Measurements from ENCODE around the gene SAMD3.
"Not testable (repeated sequence)": the region's sequence is repeated elsewhere in the genome, so short reads cannot be mapped to it uniquely, and the experiment has no call there.

SAMD3 gene

DNA sequence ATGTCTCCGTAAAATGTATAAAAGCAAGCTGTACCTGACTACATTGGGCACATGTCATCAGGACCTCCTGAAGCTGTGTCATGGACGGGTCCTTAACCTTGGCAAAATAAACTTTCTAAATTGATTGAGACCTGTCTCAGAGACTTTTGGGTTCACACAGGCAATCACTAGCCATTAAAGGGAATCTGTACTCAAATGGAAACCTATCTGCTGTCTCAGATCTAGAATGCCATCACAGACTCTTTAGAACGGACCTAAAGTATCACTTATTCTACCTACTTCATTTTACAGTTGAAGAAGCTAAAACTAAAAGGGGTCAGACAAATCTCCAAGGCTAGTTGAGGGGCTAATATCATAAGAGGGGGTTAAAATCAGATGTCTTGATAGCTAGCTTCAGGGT lies 11.1 kb downstream of the SAMD3 start:
- no peak for DNase-seq (ENCODE audit: low read depth)

DNA sequence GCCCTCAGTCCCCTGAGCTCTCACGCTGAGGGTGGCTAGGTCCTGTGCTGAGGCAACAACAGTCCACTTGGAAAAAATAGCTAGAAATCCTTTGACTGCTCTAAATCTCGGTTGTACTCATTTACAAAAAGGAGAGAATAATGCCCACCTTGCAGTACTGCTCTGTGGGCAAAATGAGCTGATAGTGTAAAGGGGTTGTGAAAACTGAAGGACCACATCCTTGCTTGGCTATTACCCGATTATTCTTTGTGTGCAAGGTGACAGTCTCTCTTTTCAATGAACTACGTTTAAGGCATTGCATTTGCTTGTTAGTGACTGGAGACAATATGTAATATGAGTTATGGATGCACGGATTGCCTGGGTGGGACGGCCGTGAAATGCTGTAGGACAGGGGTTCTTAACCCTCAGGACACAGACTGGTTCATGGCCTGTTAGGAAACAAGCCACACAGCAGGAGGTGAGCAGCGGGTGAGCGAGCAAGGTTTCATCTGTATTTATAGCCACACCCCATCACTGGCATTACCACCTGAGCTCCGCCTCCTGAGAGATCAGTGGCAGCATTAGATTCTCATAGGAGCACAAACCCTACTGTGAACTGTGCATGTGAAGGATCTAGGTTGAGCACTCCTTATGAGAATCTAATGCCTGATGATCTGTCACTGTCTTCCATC lies 14.6 kb downstream of the SAMD3 start:
- DNase-seq (ENCODE audit: low read depth), result no peak

DNA sequence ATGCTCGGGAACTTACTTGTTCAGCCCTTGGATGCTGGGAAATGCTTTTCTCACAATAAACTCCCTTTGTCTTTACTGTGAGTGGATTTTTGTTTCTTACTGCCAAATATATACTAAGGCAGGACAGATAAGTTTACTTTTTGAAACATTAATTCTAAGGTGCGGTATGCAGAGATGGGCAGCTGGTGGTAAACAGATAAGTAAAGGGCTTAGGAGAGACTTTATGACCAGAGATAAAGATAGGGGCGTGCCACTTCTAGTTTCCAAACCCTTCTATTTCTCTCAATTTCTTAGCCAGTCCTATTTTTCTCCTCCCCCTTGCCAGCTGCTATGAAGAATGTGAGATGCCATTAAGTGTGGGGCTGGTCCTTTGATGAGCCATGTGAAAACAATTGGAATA lies 16.3 kb downstream of the SAMD3 start:
- DNase-seq (ENCODE audit: low read depth), result no peak

DNA sequence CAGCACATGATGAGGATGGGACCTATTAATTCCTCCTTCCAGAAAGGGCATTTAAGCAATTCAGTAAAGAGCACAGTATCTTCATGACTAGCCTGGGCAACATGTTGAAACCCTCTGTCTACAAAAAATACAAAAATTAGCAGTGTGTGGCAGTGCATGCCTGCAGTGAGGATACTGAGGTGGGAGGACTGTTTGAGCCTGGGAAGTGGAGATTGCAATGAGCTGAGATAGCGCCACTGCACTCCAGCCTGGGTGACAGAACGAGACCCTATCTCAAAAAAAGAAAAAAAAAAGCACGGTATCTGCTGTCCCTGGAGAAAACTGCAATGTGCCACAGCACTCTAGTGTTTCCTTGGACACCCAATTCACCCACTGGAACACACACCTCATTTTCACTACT lies 18.4 kb downstream of the SAMD3 start:
- no peak for DNase-seq (ENCODE audit: low read depth)

DNA sequence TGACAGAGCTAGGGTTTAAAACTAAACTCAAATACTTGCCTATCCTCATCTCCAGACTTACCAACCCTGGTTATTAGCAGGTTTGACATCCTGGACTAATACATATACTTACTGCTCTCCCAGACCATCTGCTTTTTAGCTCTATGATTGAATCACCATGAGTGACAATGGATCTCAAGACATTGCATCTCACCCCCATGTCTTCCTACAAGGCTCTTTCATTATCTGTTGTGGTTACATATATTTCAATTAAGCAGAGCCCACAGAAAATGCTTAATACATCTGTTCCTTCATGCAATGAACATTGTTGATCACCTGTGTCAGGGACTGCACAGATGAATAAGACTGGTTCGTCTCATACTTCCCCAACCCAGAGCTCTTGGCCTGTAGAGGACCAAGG lies 19.4 kb downstream of the SAMD3 start:
- DNase-seq (ENCODE audit: low read depth), result no peak

DNA sequence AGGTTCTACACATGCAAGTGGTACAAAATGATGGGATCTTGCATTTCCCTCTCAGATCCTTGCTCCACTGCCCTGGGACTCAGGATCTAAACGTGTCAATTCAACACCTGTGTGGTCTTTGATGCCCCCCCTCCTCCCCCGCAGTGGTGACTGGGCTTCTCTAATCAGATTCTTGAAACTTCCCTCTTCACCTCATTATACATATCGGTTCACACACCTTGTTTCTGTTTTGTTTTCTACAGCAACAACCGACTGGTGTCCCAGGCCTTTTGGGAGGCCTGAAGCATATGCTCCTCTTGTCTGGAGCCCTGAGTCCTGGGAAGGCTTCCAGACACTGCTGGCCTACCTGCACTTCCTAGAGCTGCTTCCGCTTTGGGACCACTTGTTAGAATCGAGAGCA lies 20.0 kb downstream of the SAMD3 start:
- no peak for DNase-seq (ENCODE audit: low read depth)

DNA sequence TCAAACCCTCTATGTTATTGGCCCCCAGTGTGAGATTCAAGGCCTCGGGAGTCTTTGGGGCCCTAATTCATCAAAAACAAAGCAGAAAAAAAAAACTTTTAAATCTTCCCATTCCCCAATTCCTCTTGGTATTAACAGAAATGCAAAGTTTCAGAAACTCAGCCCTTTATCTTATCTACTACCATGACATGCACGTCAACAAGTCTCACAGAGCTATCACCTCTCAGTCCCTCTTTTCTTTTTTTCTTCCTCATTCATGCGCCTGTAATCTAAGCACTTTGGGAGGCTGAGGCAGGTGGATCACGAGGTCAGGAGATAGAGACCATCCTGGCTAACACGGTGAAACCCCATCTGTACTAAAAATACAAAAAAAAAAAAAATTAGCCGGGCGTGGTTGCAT lies 22.7 kb downstream of the SAMD3 start:
- no peak for DNase-seq (ENCODE audit: low read depth)

DNA sequence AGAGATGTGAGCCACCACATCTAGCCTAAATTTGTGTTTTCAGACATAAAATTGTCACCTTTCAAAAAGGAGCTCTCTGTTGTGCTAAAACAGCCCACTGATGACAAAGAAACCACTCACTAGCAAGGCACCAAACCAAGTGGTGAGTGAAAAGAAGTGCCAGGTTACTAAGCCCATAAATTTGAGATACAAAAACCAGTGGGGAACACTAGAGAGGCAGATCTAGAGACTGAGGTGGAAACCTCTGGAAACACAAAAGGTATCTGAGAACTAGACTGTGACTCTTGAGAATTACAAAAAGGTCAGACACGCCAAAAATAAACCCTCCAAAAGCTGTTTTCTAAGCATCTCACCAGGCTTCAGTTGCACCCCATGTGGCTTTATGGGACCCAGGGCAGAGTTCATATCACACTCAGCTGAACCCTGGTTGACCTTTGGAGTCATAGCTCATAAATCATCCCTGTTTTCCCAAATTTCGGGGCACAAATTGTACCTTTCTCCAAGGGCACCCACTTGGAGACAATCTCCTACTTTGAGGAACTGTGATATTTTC lies 24.2 kb downstream of the SAMD3 start:
- no peak for DNase-seq (ENCODE audit: low read depth)

DNA sequence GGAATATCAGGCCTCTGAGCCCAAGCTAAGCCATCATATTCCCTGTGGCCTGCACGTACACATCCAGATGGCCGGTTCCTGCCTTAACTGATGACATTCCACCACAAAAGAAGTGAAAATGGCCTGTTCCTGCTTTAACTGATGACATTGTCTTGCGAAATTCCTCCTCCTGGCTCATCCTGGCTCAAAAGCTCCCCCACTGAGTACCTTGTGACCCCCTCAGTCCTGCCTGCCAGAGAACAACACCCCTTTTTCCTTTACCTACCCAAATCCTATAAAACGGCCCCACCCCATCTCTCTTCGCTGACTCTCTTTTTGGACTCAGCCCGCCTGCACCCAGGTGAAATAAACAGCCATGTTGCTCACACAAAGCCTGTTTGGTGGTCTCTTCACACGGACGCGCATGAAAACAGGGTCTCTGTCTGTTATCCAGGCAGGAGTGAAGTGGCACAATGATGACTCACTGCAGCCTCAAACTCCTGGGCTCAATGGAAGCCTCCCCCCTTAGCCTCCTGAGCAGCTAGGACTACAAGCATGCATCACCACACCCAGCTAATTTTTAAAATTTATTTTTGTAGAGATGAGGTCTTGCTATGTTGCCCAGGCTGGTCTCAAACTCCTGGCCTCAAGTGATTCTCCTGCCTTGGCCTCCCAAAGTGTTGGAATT lies 24.8 kb downstream of the SAMD3 start:
- DNase-seq (ENCODE audit: low read depth), result not testable (repeated sequence)

DNA sequence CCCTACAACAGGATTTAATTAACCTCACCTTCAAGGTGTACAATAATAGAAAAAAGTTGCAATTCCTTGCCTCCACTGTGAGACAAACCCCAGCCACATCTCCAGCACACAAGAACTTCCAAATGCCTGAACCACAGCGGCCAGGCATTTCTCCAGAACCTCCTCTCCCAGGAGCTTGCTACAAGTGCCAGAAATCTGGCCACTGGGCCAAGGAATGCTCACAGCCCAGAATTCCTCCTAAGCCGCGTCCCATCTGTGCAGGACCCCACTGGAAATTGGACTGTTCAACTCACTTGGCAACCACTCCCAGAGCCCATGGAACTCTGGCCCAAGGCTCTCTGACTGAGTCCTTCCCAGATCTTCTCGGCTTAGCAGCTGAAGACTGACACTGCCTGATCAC lies 28.3 kb downstream of the SAMD3 start:
- DNase-seq (ENCODE audit: low read depth), result peak; percentile 30

DNA sequence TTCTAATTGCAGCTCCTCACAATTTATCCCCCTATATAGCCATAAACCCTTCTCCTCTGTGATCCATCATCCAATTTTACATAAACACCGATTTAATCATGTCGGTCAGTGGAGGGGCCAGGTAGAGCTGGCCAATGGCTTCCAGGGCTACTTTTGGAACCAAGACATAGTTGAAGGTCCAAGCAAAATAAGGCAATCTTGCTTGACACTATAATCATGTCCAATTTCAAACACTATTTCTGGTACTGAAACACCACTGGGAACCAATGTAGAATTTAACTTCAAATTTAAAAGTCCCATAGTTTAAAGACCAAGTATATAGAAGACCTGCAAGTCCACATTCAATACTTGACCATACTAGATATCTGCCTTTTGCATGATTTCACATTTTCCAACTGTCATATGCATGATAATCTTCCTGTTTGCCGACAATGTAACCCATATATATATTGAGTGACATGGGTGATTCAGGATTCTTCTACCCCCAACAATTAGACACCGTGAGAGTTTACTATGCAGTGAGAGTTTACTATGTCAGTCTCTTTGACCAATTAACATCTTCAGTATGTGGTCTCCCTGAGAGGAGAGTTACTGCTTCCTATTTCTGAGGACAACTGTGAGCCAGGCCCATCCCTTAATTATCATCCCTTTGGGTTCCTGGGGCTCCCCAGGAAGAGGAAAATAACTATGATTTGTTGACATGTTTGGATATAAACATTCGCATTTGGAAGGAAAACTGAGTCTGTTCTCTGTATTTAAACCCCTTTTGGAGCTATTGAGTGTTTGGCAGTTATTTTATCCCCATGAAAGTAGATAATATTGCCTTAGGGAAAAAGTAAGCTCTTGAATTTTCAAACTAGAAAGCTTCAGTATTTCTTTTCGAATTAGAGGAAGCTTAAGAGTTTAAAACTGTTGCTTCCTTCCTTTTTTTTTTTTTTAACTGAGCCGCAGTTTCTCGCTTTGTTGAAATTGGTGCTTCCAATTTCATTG lies 31.8 kb downstream of the SAMD3 start:
- no peak for DNase-seq (ENCODE audit: low read depth)

DNA sequence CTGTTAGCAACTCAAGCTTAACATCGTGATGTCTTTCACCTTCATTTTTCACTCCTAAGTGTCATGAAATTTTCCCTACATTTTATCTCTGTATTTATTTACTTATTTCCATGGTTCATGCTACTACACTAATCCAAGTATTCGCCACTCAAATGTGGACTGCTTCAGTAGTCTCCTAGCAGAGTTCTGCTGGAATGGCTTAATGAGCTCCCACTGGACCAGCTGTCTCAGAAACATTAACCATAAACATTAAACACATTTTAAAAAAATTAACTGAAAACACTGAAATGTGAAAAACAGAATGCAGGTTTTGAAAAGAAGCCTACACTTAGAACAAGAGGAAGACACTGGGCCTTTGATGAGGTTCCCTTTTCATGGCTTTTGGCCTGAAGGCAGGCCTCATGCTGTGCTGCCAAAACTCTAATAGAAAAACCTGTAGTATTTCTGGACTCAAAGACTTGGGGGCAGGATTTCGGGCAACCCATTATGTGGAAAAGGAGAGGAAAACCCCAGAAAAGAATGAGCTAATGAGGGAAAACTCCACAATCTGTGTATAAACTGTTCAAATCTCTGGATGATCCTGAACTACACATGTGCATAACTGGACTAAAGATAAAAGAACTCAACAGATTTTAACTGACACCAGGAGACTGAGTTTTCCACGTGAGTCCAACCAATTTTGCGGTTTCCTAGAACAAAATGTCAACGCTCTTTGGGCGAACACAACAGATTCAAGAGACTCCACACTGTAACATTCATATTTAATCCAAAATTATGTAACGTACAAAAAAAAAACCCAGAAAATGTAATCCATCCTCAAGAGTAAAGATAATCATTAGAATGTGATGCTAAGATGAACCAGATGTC lies 33.0 kb downstream of the SAMD3 start:
- DNase-seq (ENCODE audit: low read depth), result no peak

DNA sequence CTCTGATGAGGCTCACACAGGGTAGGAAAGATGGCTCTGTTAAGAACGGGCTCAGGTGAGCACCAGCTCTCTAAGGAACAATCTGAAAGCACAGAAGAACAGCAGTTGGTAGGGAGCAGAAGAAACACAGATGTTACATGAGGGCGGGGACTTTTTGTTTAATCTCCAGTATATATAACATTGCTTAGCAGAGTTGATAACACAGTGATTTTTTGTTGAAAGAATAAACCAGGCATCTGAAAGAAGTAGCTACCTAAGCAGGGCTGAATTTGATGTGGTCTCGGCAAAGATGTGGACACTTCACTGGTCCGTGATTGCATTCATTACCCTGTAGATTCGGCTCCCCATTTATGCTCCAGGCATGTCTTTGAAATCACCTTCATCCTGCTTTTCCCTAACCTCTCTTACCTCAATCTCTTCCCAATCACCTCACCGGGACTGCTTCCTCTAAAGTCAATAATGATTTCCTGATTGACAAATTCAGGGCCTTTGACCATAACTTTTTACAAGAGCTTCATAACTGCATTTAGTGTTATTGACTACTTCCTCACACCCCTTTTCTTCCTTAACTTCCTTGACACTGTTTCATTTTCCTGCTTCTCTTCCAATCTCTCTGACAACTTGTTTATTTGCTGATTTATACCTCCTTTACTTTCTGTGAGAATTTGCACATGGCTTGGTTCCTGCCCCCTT lies 34.4 kb downstream of the SAMD3 start:
- no peak for DNase-seq (ENCODE audit: low read depth)

DNA sequence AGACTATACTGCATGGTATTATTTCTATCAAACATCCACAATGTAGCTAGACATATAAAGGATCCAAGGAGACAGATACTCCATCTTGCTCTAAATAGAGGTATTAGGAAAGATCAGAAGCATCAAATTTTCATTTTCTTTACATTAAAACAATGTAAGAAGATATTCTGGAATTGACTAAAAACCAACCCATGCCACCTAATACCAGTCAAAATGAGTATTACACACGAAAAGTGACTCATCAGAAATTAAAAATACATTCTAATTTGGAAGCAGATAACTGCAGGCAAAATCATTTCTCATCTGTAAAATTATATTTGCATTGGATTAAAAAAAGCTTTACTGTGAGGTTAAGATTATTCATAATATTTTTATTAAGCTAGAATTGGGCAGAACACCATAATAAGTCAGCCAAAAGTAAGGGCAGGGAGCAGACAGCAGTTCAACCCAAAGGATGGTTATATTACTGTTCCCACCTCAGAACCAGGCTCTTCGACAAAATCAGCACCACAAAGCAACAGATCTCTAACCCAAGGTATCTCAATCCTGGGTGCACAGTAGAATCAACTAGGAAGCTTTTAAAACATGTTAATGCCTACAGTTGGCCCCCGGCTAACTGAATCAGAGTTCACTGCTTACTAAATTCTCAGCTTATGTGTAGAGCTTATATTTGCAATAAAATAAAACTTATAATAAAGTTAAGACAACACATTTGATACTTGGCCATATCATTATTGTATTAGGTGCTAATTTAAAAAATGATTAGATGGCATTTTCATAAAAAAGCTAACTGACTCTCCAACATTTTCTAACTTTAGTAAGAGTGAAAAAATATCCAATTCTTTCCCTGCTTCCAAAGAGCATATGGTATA lies 35.2 kb downstream of the SAMD3 start:
- no peak for DNase-seq (ENCODE audit: low read depth)

DNA sequence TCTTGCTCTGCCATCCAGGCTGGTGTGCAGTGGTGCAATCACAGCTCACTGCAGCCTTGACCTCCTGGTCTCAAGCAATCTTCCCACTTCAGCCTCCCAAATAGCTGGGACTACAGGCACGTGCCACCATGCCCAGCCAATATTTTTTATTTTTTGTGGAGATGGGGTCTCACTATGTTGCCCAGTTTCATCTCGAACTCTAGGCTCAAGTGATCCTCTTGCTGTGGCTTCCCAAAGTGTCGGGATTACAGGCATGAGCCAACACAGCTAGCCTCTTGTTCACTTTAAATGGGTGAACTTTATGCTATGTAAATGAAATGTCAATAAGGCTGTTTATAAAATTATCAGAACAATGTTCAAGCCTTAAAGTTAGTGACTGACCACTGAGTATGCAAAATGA lies 37.1 kb downstream of the SAMD3 start:
- no peak for DNase-seq (ENCODE audit: low read depth)

DNA sequence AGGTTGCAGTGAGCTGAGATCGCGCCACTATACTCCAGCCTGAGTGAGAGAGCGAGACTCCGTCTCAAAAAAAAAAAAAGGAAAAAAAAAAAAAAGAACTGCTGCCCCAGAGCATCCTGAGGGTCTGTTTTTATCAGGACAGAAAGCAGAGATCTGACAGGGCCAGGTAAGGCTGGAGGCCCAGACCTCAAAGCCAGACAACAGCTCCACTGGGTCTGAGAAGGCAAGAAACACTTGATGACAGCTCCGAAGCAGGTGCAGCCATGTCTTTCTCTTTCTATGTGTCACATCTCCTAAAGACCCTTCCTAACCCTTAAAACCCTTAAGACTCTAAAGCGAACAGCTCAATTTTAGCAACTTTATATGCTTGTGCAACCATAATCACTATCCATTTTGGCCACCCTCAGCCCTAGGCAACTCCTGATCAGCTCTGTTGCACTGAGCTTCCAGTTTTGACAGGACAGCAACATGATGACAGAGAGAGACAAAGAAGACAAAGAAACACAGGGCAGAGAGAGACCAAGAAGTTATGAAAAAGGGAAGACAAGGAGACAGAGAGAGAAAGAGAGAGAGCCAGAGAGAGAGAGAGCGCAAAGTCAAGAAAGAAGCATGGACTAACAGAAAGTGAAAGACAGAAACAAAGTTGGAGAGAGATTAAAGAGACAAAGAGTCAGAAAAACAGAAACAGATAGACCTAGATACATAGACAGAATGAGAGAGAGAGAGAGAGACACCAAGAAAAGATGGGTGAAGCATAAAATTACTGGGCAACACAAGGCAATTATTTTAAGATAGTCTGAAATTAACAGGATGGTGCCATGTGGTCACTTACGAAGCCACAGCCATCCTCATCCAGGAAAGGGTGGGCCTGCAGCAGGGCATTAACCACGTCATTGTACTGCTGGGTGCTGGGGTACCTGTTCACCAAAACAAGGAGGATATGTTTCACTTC lies 39.2 kb downstream of the SAMD3 start:
- DNase-seq (ENCODE audit: low read depth), result no peak

DNA sequence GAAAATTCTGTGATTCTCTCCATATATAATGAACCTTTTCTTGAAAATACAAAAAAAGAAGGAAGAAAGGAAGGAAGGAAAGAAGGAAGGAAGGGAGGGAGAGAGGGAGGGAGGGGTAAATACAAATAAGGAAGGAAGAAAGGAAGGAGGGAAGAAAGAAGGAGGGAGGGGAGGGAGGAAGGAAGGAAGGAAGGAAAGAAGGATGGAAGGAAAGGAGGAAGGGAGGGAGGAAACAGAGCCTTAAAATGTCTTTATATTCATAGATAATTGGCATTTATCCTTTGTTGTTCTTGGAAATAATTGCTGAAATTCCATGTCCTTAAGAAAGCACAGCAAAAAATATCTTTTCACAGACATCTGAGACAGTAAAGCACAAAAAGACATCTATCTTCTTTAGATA lies 40.3 kb downstream of the SAMD3 start:
- DNase-seq (ENCODE audit: low read depth), result no peak

DNA sequence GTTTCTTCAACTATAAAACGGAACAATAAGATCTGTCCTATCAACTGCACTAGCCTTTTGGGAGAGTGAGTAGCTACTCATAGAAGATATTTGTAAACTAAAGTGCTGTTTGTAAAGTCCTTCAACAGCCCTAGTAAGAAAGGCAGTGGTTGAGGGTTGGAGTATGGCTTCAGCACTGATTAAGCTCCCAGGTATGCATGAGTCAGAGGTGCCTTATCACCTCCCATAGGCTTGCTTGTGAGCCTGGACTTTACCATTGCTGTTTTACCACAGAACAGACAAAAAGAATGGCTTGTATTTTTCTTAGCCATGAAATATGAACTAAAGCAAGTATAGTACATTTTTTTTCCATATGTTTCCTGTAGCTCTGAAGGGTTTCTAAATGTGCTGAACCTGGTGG lies 44.1 kb downstream of the SAMD3 start:
- DNase-seq (ENCODE audit: low read depth), result peak; percentile 51

DNA sequence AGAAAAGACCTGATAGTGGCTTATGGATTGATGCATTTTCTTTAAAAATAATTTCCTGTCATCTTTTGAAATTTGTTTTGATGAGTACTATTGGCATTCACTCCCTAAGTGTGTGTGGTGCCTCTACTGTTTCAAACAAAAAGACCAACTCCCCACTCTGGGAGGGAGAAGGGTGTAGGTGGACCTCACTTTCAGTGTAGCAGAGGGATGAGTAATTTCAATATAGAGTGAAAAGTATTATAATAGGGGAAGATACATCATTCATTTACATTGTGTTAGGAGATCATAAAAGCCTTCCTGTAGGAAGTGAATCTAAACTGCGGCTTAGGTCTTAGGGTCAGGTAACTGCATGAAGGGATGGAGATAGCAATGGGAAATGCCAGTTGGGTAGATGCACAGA lies 46.4 kb downstream of the SAMD3 start:
- no peak for DNase-seq (ENCODE audit: low read depth)

Measured in GM04503 (cell line).